ENCODE data around the gene ALK. TPM values are rescaled to one million over a fixed set of nuclear protein-coding genes. Genes with fewer than 3 reads are reported as not detected.

ALK gene
- total and polyA plus RNA-seq, 2 experiments from 2014 or later, result 0.35 TPM; not detected in 1

- TF ChIP-seq ZNF462 (CRISPR knock-in tag; IDR thresholded peaks at IDR 0.05) (no peak), STAT1 (IDR thresholded peaks at IDR 0.05; ENCODE audit: unreplicated experiment) (no peak)
Observed at GRCh38 chr2:29834624-29835023, 86.8 kb downstream of the ALK start (continued).

- ATAC-seq (no peak), DNase-seq (ENCODE audit: low spot score) (no peak)
- Mint-ChIP-seq H3K9me3 (peaks cover 26% of the 10 kb centered on the region), H3K36me3 (ENCODE audit: low read depth) (no peaks in the 10 kb centered on the region), H3K27me3 (ENCODE audit: insufficient read depth, low read depth, poor library complexity) (no peaks in the 10 kb centered on the region), H3K4me1 (no peaks in the 10 kb centered on the region), H3K4me3 (no peak overlapping the region), H3K27ac (no peak overlapping the region)
- Histone ChIP-seq H3K4me2 (no peak overlapping the region), H4K20me1 (replicated peaks; ENCODE audit: insufficient read depth) (no peaks in the 10 kb centered on the region), H3K4me1 (ENCODE audit: insufficient read depth) (no peaks in the 10 kb centered on the region), H3K27ac (ENCODE audit: low read depth) (no peak overlapping the region), H3K27me3 (ENCODE audit: insufficient read depth) (no peaks in the 10 kb centered on the region), H3K4me3 (no peak overlapping the region), H3F3A (replicated peaks; ENCODE audit: low read depth) (no peaks in the 10 kb centered on the region), H2AFZ (no peak overlapping the region), H3K36me3 (ENCODE audit: insufficient read depth) (no peaks in the 10 kb centered on the region; the same call in 1 of the 2 replicates), H3K9me2 (ENCODE audit: insufficient read depth) (peaks cover 7% of the 10 kb centered on the region), H3K79me2 (replicated peaks; ENCODE audit: insufficient read depth) (no peaks in the 10 kb centered on the region)
- TF ChIP-seq REST (IDR thresholded peaks at IDR 0.05; ENCODE audit: unreplicated experiment) (no peak), NANOG (IDR thresholded peaks at IDR 0.05; ENCODE audit: borderline replicate concordance) (no peak), EZH2 (IDR thresholded peaks at IDR 0.05; ENCODE audit: low read depth, unreplicated experiment) (no peak), ZNF114 (CRISPR knock-in tag; IDR thresholded peaks at IDR 0.05) (no peak), CREB1 (CRISPR knock-in tag; IDR thresholded peaks at IDR 0.05; ENCODE audit: low read depth) (no peak), JUNB (IDR thresholded peaks at IDR 0.05; ENCODE audit: unreplicated experiment) (no peak), STAT1 (IDR thresholded peaks at IDR 0.05; ENCODE audit: unreplicated experiment) (no peak), ETS1 (IDR thresholded peaks at IDR 0.05) (no peak), CTCF (conservative IDR thresholded peaks at IDR 0.05; ENCODE audit: low read depth in 2 of 2) (no peak), POLR2AphosphoS5 (IDR thresholded peaks at IDR 0.05; ENCODE audit: low read depth) (no peak)
Observed at GRCh38 chr2:29834036-29834540, 87.3 kb downstream of the ALK start.
